GM12878 (cell line): ENCODE measurements around the gene CMC4. TPM values are rescaled to one million over a fixed set of nuclear protein-coding genes. Genes with fewer than 3 reads are reported as not detected.

Source experiments
- ATAC-seq: fragments of 200-7000 bp; cut with Tn5 transposase; 3 replicates; pipeline ENCODE4 v1.9.1; 2020; ENCODE audit warnings: mild to moderate bottlenecking, moderate library complexity
- BruUV-seq: library from RNA; stranded (reverse); fragments of 400-500 nt; replicated peaks from 2 replicates; lab custom pipeline; 2021; lab: Mats Ljungman, UMichigan
- CTCF ChIA-PET: fragments of 300-600 bp; sonication (Branson Sonifier 250); formaldehyde crosslinking; extraction: SDS; loops from one replicate; lab custom pipeline; 2021; ENCODE audit warnings: inconsistent platforms; lab: Yijun Ruan, JAX
- POLR2A ChIA-PET: fragments of 350-600 bp; formaldehyde crosslinking; extraction: SDS; loops from one replicate; lab custom pipeline; 2021; ENCODE audit warnings: inconsistent platforms; lab: Charles Lee
- RAD21 ChIA-PET: fragments of 300-600 bp; sonication (Branson Sonifier 250); formaldehyde crosslinking; loops from one replicate; lab custom pipeline; 2023; ENCODE audit warnings: antibody characterized with exemption; ENCODE audit not compliant: unreplicated experiment; lab: Charles Lee
- SMC1A ChIA-PET: fragments of 300-600 bp; sonication (Branson Sonifier 250); formaldehyde crosslinking; loops from one replicate; lab custom pipeline; 2023; ENCODE audit not compliant: unreplicated experiment, uncharacterized antibody; lab: Charles Lee
- DNase-seq: peaks from one replicate; pipeline ENCODE4 v3.0.0-alpha.2; 2011; ENCODE audit warnings: low read depth, low spot score
- FAIRE-seq: peaks from 3 replicates; lab custom pipeline; 2011; peaks lifted over from hg19 to GRCh38; lab: Jason Lieb, UNC
- H2AFZ ChIP-seq: 2 replicates; pipeline ENCODE4 v1.6.0; 2011; ENCODE audit warnings: low read depth, low read length, control low read depth; ENCODE audit not compliant: control insufficient read depth
- H3K27ac ChIP-seq: 2 replicates; pipeline ENCODE4 v1.5.1; 2011; ENCODE audit warnings: control low read depth; ENCODE audit not compliant: control insufficient read depth, insufficient read depth
- H3K27me3 ChIP-seq, 2 experiments: replicated peaks in 1 of 2; 2 replicates each; pipeline versions ENCODE4 v1.6.0 to v1.6.1; 2011; ENCODE audit warnings: low read length in 1 of 2; ENCODE audit not compliant: control insufficient read depth in 2 of 2, insufficient read depth in 2 of 2
- H3K36me3 ChIP-seq, 2 experiments: 2 replicates each; pipeline ENCODE4 v1.5.1; 2011; ENCODE audit warnings: low read length in 1 of 2; ENCODE audit not compliant: control insufficient read depth in 2 of 2, insufficient read depth in 2 of 2
- H3K4me1 ChIP-seq: 2 replicates; pipeline ENCODE4 v1.6.1; 2011; ENCODE audit warnings: mild to moderate bottlenecking, low read length, moderate library complexity, mixed read lengths; ENCODE audit not compliant: control insufficient read depth, insufficient read depth
- H3K4me2 ChIP-seq: 2 replicates; pipeline ENCODE4 v1.6.0; 2011; ENCODE audit warnings: control low read depth; ENCODE audit not compliant: control insufficient read depth, insufficient read depth
- H3K4me3 ChIP-seq: fragments of 200-600 bp; sonication (generic); 2 replicates; pipeline ENCODE4 v1.5.1; 2016
- H3K79me2 ChIP-seq: 2 replicates; pipeline ENCODE4 v1.6.0; 2011; ENCODE audit warnings: low read length; ENCODE audit not compliant: control insufficient read depth, insufficient read depth
- H3K9ac ChIP-seq: 2 replicates; pipeline ENCODE4 v1.8.0; 2011; ENCODE audit warnings: low read length, control low read depth, mixed read lengths; ENCODE audit not compliant: control insufficient read depth, insufficient read depth
- H3K9me3 ChIP-seq: replicated peaks from 3 replicates; pipeline ENCODE4 v1.5.1; 2011; ENCODE audit warnings: mild to moderate bottlenecking, low read length; ENCODE audit not compliant: control insufficient read depth, insufficient read depth
- H4K20me1 ChIP-seq: 2 replicates; pipeline ENCODE4 v1.6.0; 2011; ENCODE audit not compliant: control insufficient read depth, insufficient read depth
- BHLHE40 ChIP-seq, 2 experiments: fragments of 450-650 bp in 1 of 2; IDR thresholded peaks; 2 replicates each; pipeline ENCODE4 v1.6.1; 2011 to 2017; ENCODE audit warnings: low read depth in 2 of 2, borderline replicate concordance in 1 of 2, improper control_type of control experiment in 1 of 2, low read length in 1 of 2, mild to moderate bottlenecking in 1 of 2
- CREB1 ChIP-seq: IDR thresholded peaks from 2 replicates; pipeline ENCODE4 v1.6.1; 2012; ENCODE audit warnings: low read depth, mild to moderate bottlenecking, inconsistent platforms
- EGR1 ChIP-seq, 2 experiments: IDR thresholded peaks; 1 replicate in 1 of 2; 2 replicates in 1 of 2; pipeline ENCODE4 v1.6.1; 2011 to 2012; ENCODE audit warnings: low read depth in 2 of 2, low read length in 2 of 2, borderline replicate concordance in 1 of 2, mild to moderate bottlenecking in 1 of 2, moderate library complexity in 1 of 2
- JUND ChIP-seq: IDR thresholded peaks from 2 replicates; pipeline ENCODE4 v1.6.1; 2012; ENCODE audit warnings: low read depth, mild to moderate bottlenecking, low read length, improper control_type of control experiment, moderate library complexity
- MTA3 ChIP-seq: IDR thresholded peaks from 2 replicates; pipeline ENCODE4 v1.6.1; 2012; ENCODE audit warnings: low read length, inconsistent platforms, borderline replicate concordance
- MYB ChIP-seq: fragments of 150-350 bp; IDR thresholded peaks from 2 replicates; pipeline ENCODE4 v1.6.1; 2014; ENCODE audit warnings: mild to moderate bottlenecking, low read depth, low read length, borderline replicate concordance
- PML ChIP-seq: IDR thresholded peaks from 2 replicates; pipeline ENCODE4 v1.6.1; 2012; ENCODE audit warnings: low read length, inconsistent platforms
- RAD21 ChIP-seq: IDR thresholded peaks from 2 replicates; pipeline ENCODE4 v1.6.1; 2011; ENCODE audit warnings: mild to moderate bottlenecking, low read depth, low read length, moderate library complexity; ENCODE audit not compliant: insufficient read depth
- SIN3A ChIP-seq: IDR thresholded peaks from 2 replicates; pipeline ENCODE4 v1.6.1; 2012; ENCODE audit warnings: low read depth, low read length, improper control_type of control experiment
- SMARCA5 ChIP-seq: fragments of 450-650 bp; IDR thresholded peaks from 2 replicates; pipeline ENCODE4 v1.6.1; 2017; ENCODE audit warnings: mild to moderate bottlenecking
- SREBF1 ChIP-seq: IDR thresholded peaks from 2 replicates; pipeline ENCODE4 v1.6.1; 2012; ENCODE audit warnings: mild to moderate bottlenecking, low read length
- STAT3 ChIP-seq: IDR thresholded peaks from 2 replicates; pipeline ENCODE4 v1.6.1; 2011; ENCODE audit warnings: low read depth, low read length, improper control_type of control experiment
- ZBED1 ChIP-seq: IDR thresholded peaks from 2 replicates; pipeline ENCODE4 v1.6.1; 2016; ENCODE audit warnings: borderline replicate concordance
- ZNF217 ChIP-seq: fragments of 450-650 bp; IDR thresholded peaks from 2 replicates; pipeline ENCODE4 v1.6.1; 2017; ENCODE audit warnings: antibody characterized with exemption, mild to moderate bottlenecking
- WGBS: methylation state at CpG from one replicate; pipeline ENCODE4 v1.1.6; 2016; ENCODE audit warnings: low lambda C conversion rate; ENCODE audit not compliant: insufficient replicate concordance, insufficient coverage; ENCODE audit errors: missing lambda C conversion rate; 5-methylcytosine and 5-hydroxymethylcytosine counted together
- in situ Hi-C: fragments of 300-500 bp; cut with MboI; formaldehyde crosslinking; loops from 9 replicates; pipeline ENCODE4 v1.14.3; 2018; ENCODE audit warnings: mixed read lengths
- intact Hi-C: fragments of 100-400 bp; cut with micrococcal nuclease; formaldehyde crosslinking; loops from one replicate; pipeline ENCODE4 v1.14.2; 2022; ENCODE audit not compliant: unreplicated experiment
- polyA plus RNA-seq, 11 experiments: library from polyadenylated mRNA; depleted of rRNA in 4 of 11; unstranded in 6 of 11; stranded (reverse) in 5 of 11; fragments of >200 nt; fragmentation: Nextera tagmentation in 4 of 11; fragmentation: Illumina TruSeq in 1 of 11; extraction: Ambion mirVana in 4 of 11; extraction: Trizol in 1 of 11; gene quantifications; 1 replicate in 1 of 11; 2 replicates in 10 of 11; pipeline versions ENCODE4 v1.2.1 to v1.2.3, GENCODE V29; 2011 to 2016; ENCODE audit warnings: inconsistent platforms in 2 of 11, missing spikeins in 2 of 11, low read depth in 1 of 11
- total RNA-seq, 4 experiments: library from RNA; depleted of rRNA in 3 of 4; stranded (reverse); fragments of >200 nt in 3 of 4; fragmentation: Illumina TruSeq in 1 of 4; extraction: Trizol in 1 of 4; gene quantifications; 2 replicates each; pipeline versions ENCODE4 v1.2.1 to v1.2.3, GENCODE V29; 2013 to 2021
- TF ChIP-seq, protein P1 (sequence below): fragments of 450-650 bp; formaldehyde crosslinking; IDR thresholded peaks from 2 replicates; pipeline ENCODE4 v1.5.0; 2022; ENCODE audit warnings: mild to moderate bottlenecking, missing genetic modification characterization
- TF ChIP-seq, protein P2 (sequence below): IDR thresholded peaks from 2 replicates; pipeline ENCODE4 v1.6.1; 2012; ENCODE audit warnings: low read depth, low read length, improper control_type of control experiment
- TF ChIP-seq, protein P3 (sequence below): fragments of 450-650 bp; formaldehyde crosslinking; IDR thresholded peaks from 2 replicates; pipeline ENCODE4 v1.4.0; 2020; ENCODE audit warnings: mild to moderate bottlenecking, moderate library complexity

Gene CMC4
- total and polyA plus RNA-seq, 10 of the 15 experiments (the other 5 are each of a cell fraction or from before 2014, with no cell fraction given) = 5.8 to 36.4 (median 21.0) TPM

DNA sequence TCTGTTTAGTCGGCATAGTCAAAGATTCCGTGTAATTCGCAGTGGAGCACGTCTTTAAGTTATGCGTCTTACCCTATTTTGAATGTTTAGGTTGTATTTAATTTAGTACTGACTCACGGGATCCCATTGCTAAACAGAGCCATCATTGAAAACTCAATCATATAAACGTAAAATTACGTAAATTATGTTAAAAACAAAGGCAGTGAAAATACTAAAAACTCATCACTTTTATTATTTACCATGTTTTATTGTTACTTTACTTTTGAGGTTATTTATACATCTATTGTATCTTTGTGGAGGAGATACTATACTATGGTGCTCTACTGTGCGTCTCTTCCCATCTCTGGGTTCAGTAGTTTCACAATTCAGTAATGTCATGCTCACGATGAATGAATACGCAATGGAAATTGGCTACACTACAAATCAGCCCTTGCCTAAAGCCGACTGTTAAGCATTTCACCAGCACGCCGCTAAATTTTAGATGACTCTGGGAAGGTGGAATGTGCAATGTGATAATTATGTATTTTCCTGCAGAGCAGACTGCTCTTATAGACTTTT is 43.3 kb downstream of the CMC4 start:
- 39% methylated on average over 14 of the region's 14 CpGs for WGBS
- ChIA-PET RAD21 (interaction anchor here (1.0 to 1.3 kb wide), 5 partner anchors 19 to 42 kb away, joined by 3 to 12 read pairs (median 4); no protein-coding TSS in a partner anchor), SMC1A (interaction anchor here (1.0 to 3.3 kb wide), 5 partner anchors 10 to 42 kb away, joined by 4 to 21 read pairs (median 6); no protein-coding TSS in a partner anchor), POLR2A (interaction anchor here (0.9 to 2.9 kb wide), 4 partner anchors 37 to 44 kb away, joined by 3 to 32 read pairs (median 4); partner anchors contain the start of genes CMC4 and MTCP1), CTCF (interaction anchor here (0.9 to 1.9 kb wide), 4 partner anchors 19 to 46 kb away, joined by 3 to 4 read pairs (median 4); no protein-coding TSS in a partner anchor)
- H3K36me3 ChIP-seq = no peaks in the 10 kb centered on the region
- peak overlapping the region; percentile 48; the same call in 1 of the 2 replicates for H2AFZ ChIP-seq
- H3K4me2 ChIP-seq = peak overlapping the region; percentile 11
- no peaks in the 10 kb centered on the region for H4K20me1 ChIP-seq
- peaks cover 27% of the 10 kb centered on the region for H3K79me2 ChIP-seq
- peak overlapping the region; percentile 90 for H3K9ac ChIP-seq
- peak overlapping the region; percentile 94 for H3K27ac ChIP-seq
- H3K4me1 ChIP-seq = no peaks in the 10 kb centered on the region
- H3K9me3 ChIP-seq = no peaks in the 10 kb centered on the region
- DNase-seq (no peak), FAIRE-seq (no peak), ATAC-seq (peak; percentile 42)
- in situ Hi-C loops = loop anchor here (5.0 kb wide), 1 partner anchor 35 kb away; no protein-coding TSS in a partner anchor
- TSS peak; percentile 79 for BruUV-seq
- intact Hi-C loops = loop anchor here (2.0 to 5.0 kb wide), 2 partner anchors 29 to 45 kb away; partner anchors contain the start of genes BRCC3, CMC4 and MTCP1
- peak overlapping the region; percentile 70 for H3K4me3 ChIP-seq
- no peaks in the 10 kb centered on the region for H3K27me3 ChIP-seq
- no peak for TF ChIP-seq ZBED1
- TF ChIP-seq MTA3 = peak; percentile 51; the same call in 1 of the 2 replicates
- TF ChIP-seq SIN3A = no peak
- no peak for TF ChIP-seq BHLHE40 (IDR thresholded peaks at IDR 0.05; ENCODE audit: borderline replicate concordance in 1 of 2, low read depth in 2 of 2, low read length in 1 of 2)
- TF ChIP-seq, protein P1, sequence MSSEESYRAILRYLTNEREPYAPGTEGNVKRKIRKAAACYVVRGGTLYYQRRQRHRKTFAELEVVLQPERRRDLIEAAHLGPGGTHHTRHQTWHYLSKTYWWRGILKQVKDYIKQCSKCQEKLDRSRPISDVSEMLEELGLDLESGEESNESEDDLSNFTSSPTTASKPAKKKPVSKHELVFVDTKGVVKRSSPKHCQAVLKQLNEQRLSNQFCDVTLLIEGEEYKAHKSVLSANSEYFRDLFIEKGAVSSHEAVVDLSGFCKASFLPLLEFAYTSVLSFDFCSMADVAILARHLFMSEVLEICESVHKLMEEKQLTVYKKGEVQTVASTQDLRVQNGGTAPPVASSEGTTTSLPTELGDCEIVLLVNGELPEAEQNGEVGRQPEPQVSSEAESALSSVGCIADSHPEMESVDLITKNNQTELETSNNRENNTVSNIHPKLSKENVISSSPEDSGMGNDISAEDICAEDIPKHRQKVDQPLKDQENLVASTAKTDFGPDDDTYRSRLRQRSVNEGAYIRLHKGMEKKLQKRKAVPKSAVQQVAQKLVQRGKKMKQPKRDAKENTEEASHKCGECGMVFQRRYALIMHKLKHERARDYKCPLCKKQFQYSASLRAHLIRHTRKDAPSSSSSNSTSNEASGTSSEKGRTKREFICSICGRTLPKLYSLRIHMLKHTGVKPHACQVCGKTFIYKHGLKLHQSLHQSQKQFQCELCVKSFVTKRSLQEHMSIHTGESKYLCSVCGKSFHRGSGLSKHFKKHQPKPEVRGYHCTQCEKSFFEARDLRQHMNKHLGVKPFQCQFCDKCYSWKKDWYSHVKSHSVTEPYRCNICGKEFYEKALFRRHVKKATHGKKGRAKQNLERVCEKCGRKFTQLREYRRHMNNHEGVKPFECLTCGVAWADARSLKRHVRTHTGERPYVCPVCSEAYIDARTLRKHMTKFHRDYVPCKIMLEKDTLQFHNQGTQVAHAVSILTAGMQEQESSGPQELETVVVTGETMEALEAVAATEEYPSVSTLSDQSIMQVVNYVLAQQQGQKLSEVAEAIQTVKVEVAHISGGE (CRISPR knock-in tag) = no peak
- TF ChIP-seq SREBF1 = no peak
- TF ChIP-seq, protein P2, sequence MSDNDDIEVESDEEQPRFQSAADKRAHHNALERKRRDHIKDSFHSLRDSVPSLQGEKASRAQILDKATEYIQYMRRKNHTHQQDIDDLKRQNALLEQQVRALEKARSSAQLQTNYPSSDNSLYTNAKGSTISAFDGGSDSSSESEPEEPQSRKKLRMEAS = no peak
- no peak for TF ChIP-seq STAT3
- TF ChIP-seq JUND = no peak
- TF ChIP-seq SMARCA5 = no peak
- no peak for TF ChIP-seq MYB
- TF ChIP-seq CREB1 = peak; percentile 53
- no peak for TF ChIP-seq ZNF217
- TF ChIP-seq, protein P3, sequence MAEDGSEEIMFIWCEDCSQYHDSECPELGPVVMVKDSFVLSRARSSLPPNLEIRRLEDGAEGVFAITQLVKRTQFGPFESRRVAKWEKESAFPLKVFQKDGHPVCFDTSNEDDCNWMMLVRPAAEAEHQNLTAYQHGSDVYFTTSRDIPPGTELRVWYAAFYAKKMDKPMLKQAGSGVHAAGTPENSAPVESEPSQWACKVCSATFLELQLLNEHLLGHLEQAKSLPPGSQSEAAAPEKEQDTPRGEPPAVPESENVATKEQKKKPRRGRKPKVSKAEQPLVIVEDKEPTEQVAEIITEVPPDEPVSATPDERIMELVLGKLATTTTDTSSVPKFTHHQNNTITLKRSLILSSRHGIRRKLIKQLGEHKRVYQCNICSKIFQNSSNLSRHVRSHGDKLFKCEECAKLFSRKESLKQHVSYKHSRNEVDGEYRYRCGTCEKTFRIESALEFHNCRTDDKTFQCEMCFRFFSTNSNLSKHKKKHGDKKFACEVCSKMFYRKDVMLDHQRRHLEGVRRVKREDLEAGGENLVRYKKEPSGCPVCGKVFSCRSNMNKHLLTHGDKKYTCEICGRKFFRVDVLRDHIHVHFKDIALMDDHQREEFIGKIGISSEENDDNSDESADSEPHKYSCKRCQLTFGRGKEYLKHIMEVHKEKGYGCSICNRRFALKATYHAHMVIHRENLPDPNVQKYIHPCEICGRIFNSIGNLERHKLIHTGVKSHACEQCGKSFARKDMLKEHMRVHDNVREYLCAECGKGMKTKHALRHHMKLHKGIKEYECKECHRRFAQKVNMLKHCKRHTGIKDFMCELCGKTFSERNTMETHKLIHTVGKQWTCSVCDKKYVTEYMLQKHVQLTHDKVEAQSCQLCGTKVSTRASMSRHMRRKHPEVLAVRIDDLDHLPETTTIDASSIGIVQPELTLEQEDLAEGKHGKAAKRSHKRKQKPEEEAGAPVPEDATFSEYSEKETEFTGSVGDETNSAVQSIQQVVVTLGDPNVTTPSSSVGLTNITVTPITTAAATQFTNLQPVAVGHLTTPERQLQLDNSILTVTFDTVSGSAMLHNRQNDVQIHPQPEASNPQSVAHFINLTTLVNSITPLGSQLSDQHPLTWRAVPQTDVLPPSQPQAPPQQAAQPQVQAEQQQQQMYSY (CRISPR knock-in tag) = no peak
- TF ChIP-seq EGR1 (IDR thresholded peaks at IDR 0.05; ENCODE audit: borderline replicate concordance in 1 of 2, low read depth in 2 of 2, low read length in 2 of 2) = no peak
- TF ChIP-seq RAD21 = no peak
- no peak; the same call in 1 of the 2 replicates for TF ChIP-seq PML
